Ascending aorta (tissue), 2 donors: ENCODE measurements around the gene SPOPL. TPM values are rescaled to one million over a fixed set of nuclear protein-coding genes. Genes with fewer than 3 reads are reported as not detected.

ENCODE experiments used
- DNase-seq, 2 donors: peaks; one replicate each; pipeline ENCODE4 v3.0.0-alpha.2; 2019; ENCODE audit warnings: low spot score in 2 of 2
- H3K27ac ChIP-seq, 2 donors: fragments of 200-600 bp; sonication (generic); one replicate each; pipeline ENCODE4 v1.5.1; 2016 to 2017; ENCODE audit warnings: mild to moderate bottlenecking in 1 of 2
- H3K27me3 ChIP-seq: fragments of 200-600 bp; sonication (generic); one replicate; pipeline ENCODE4 v1.5.1; 2017
- H3K36me3 ChIP-seq, 2 donors: fragments of 200-600 bp; sonication (generic); one replicate each; pipeline ENCODE4 v1.5.1; 2016
- H3K4me1 ChIP-seq, 2 donors: fragments of 200-600 bp; sonication (generic); one replicate each; pipeline ENCODE4 v1.5.1; 2016 to 2017; ENCODE audit warnings: mild to moderate bottlenecking in 1 of 2
- H3K4me3 ChIP-seq, 2 donors: fragments of 200-600 bp; sonication (generic); one replicate each; pipeline ENCODE4 v1.5.1; 2016 to 2017; ENCODE audit warnings: mild to moderate bottlenecking in 1 of 2
- H3K9me3 ChIP-seq, 2 donors: fragments of 200-600 bp; sonication (generic); one replicate each; pipeline ENCODE4 v1.5.1; 2016
- CTCF ChIP-seq, 3 experiments: fragments of 200-600 bp in 2 of 3; fragments of 450-650 bp in 1 of 3; sonication (generic) in 2 of 3; IDR thresholded peaks; one replicate each; pipeline ENCODE4 v1.5.1; 2016 to 2019; ENCODE audit warnings: antibody characterized with exemption in 3 of 3, mild to moderate bottlenecking in 1 of 3, moderate library complexity in 1 of 3
- intact Hi-C: fragments of 100-400 bp; cut with DNase I; formaldehyde crosslinking; loops from one replicate; pipeline ENCODE4 v1.15.1; 2023
- total RNA-seq: library from RNA; depleted of rRNA; stranded (reverse); fragments of >200 nt; gene quantifications from one replicate; pipeline ENCODE4 v1.1.0, GENCODE V29; 2016

Gene SPOPL
- total RNA-seq, 1 donor from 2014 or later: 9.0 TPM

GRCh38 chr2:138502255-138503086 is 901 bp downstream of the SPOPL start:
- intact Hi-C loops: loop anchor here (5.0 to 10.0 kb wide), 3 partner anchors 130 to 540 kb away; partner anchors contain the start of gene HNMT
- Histone ChIP-seq H3K27ac (peak overlapping the region; percentile 94 to 96), H3K4me3 (peak overlapping the region; percentile 68 to 90), H3K4me1 (peaks cover 0 to 19% of the 10 kb centered on the region in 2 donors), H3K36me3 (no peaks in the 10 kb centered on the region), H3K9me3 (no peaks in the 10 kb centered on the region), H3K27me3 (no peaks in the 10 kb centered on the region)
- no peak for DNase-seq
- no peak for TF ChIP-seq CTCF (IDR thresholded peaks at IDR 0.05)

DNA sequence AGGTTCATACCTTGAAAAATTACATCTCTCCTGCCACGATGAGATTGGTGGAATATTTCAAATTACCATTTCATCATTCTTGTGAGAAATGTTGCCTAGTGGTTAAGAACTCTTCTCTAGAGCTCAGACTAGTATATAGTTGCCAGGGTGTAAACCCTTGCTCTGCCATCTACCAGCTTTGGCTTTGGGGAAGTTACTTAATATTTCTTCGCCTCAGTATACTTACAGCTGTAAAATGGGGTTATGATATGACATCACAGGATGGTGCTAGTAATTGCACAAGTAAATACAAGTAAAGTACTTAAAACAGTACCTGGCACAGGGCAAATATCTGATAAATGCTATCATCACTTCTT is 1.5 kb downstream of the SPOPL start:
- Histone ChIP-seq H3K27ac (peak overlapping the region; percentile 94 to 96), H3K4me3 (peak overlapping the region; percentile 68 to 90), H3K4me1 (peaks cover 0 to 19% of the 10 kb centered on the region in 2 donors), H3K36me3 (no peaks in the 10 kb centered on the region), H3K27me3 (no peaks in the 10 kb centered on the region), H3K9me3 (no peaks in the 10 kb centered on the region)
- no peak for DNase-seq
- intact Hi-C loops: loop anchor here (5.0 to 10.0 kb wide), 3 partner anchors 131 to 541 kb away; partner anchors contain the start of gene HNMT
- no peak for TF ChIP-seq CTCF (IDR thresholded peaks at IDR 0.05)

- Histone ChIP-seq H3K27me3 (no peaks in the 10 kb centered on the region), H3K27ac (peak overlapping the region; percentile 17 to 96), H3K4me3 (peak overlapping the region; percentile 68 to 90), H3K4me1 (peaks cover 0 to 19% of the 10 kb centered on the region in 2 donors), H3K9me3 (no peaks in the 10 kb centered on the region), H3K36me3 (no peaks in the 10 kb centered on the region)
- TF ChIP-seq CTCF (IDR thresholded peaks at IDR 0.05): no peak
- no peak for DNase-seq
- intact Hi-C loops: loop anchor here (5.0 to 10.0 kb wide), 3 partner anchors 131 to 541 kb away; partner anchors contain the start of gene HNMT
Measured at GRCh38 chr2:138503652-138504051, 2.1 kb downstream of the SPOPL start.

DNA sequence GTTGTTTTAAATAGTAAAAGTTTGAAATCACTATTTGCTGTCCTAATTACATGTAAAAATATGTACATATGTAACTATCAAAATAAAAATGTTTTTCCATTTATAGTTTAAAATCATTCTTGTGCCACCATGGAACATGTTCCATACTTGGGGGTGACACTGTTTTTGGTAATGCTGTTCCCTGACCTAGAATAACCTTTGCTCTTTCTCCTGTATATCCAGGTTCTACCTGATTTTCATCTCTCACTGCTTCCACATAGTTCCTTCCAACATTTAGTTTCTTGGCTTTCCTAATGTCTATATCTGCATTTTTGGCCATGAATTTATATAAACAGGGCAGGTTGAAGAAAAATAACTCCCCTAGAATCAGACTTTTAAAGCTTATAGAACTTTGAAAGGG is 2.5 kb downstream of the SPOPL start:
- intact Hi-C loops: loop anchor here (5.0 to 10.0 kb wide), 3 partner anchors 132 to 542 kb away; partner anchors contain the start of gene HNMT
- H3K36me3 ChIP-seq: no peaks in the 10 kb centered on the region
- no peak for TF ChIP-seq CTCF (IDR thresholded peaks at IDR 0.05)
- DNase-seq: no peak
- peaks cover 0 to 19% of the 10 kb centered on the region in 2 donors for H3K4me1 ChIP-seq
- no peaks in the 10 kb centered on the region for H3K27me3 ChIP-seq
- H3K9me3 ChIP-seq: no peaks in the 10 kb centered on the region
- peak overlapping the region in 1 of 2 donors; percentile 96 for H3K27ac ChIP-seq
- H3K4me3 ChIP-seq: peak overlapping the region; percentile 68 to 90

- H3K4me3 ChIP-seq: peak overlapping the region in 1 of 2 donors; percentile 90
Measured at GRCh38 chr2:138504546-138505235, 3.1 kb downstream of the SPOPL start.

More at GRCh38 chr2:138504546-138505235, 3.1 kb downstream of the SPOPL start:
- DNase-seq: no peak
- H3K27me3 ChIP-seq: no peaks in the 10 kb centered on the region
- no peaks in the 10 kb centered on the region for H3K9me3 ChIP-seq
- TF ChIP-seq CTCF (IDR thresholded peaks at IDR 0.05): no peak
- no peaks in the 10 kb centered on the region for H3K36me3 ChIP-seq
- intact Hi-C loops: loop anchor here (5.0 to 10.0 kb wide), 3 partner anchors 132 to 542 kb away; partner anchors contain the start of gene HNMT
- H3K27ac ChIP-seq: peak overlapping the region in 1 of 2 donors; percentile 96
- peaks cover 0 to 19% of the 10 kb centered on the region in 2 donors for H3K4me1 ChIP-seq
